MG63 (cell line): ENCODE data around the gene ZSCAN5A. TPM values are rescaled to one million over a fixed set of nuclear protein-coding genes. Genes with fewer than 3 reads are reported as not detected.
"Not testable (repeated sequence)": the region's sequence is repeated elsewhere in the genome, so short reads cannot be mapped to it uniquely, and the experiment has no call there.

ENCODE experiments used
- DNase-seq: peaks from one replicate; pipeline ENCODE4 v3.0.0-alpha.2; 2020
- H3K27me3 ChIP-seq: fragments of 250-450 bp; sonication (Bioruptor Pico); 2 replicates; pipeline ENCODE4 v1.5.1; 2020; ENCODE audit warnings: mild to moderate bottlenecking, moderate library complexity
- H3K36me3 ChIP-seq: fragments of 250-450 bp; sonication (Bioruptor Pico); 2 replicates; pipeline ENCODE4 v1.5.1; 2020; ENCODE audit warnings: mild to moderate bottlenecking, moderate library complexity
- H3K4me3 ChIP-seq: fragments of 250-450 bp; sonication (Bioruptor Pico); 2 replicates; pipeline ENCODE4 v1.5.1; 2020; ENCODE audit warnings: mild to moderate bottlenecking, moderate library complexity
- H3K9me3 ChIP-seq: fragments of 250-450 bp; sonication (Bioruptor Pico); 2 replicates; pipeline ENCODE4 v1.5.1; 2020; ENCODE audit warnings: mild to moderate bottlenecking, moderate library complexity
- total RNA-seq: library from RNA; depleted of rRNA; stranded (reverse); fragments of >200 nt; shearing (Covaris generic); gene quantifications from 2 replicates; pipeline ENCODE4 v1.2.3, GENCODE V29; 2014; ENCODE audit warnings: low replicate concordance

ZSCAN5A gene
- total RNA-seq, 1 experiment from 2014 or later = 5.7 TPM

DNA sequence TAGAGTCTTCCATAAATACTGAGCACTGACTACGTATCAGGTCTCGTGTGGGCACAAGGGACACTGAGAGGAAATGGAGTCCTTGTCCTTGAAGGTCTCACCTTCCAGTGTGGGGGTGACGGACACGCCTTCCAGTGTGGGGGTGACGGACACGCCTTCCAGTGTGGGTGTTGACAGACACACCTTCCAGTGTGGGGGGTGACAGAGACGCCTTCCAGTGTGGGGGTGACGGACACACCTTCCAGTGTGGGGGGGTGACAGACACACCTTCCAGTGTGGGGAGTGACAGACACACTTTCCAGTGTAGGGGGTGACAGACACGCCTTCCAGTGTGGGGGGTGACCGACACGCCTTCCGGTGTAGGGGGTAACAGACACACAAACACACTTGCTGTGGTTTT lies 56.4 kb downstream of the ZSCAN5A start:
- H3K36me3 ChIP-seq = no peaks in the 10 kb centered on the region
- no peak overlapping the region for H3K4me3 ChIP-seq
- no peaks in the 10 kb centered on the region for H3K9me3 ChIP-seq
- H3K27me3 ChIP-seq = no peaks in the 10 kb centered on the region; the same call in 1 of the 2 replicates
- DNase-seq = no peak

DNA sequence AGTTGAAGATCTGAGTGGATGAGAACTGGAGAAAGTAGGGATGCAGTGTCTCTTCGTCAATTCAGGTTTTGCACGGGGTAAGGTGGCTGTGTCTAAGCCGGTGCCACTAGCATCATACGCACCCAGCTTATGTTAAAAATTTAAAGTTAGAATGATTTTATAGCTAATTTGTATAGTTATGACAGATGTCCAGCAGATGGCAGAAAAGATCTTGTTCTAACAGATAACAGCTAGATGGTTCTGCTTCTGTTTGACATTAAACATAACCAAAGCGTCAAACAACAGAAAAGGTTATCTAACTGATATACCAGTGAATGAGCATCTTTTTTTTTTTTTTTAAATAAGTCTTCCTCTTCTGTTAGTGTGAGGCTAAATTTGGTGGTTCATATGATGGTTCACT lies 60.9 kb downstream of the ZSCAN5A start:
- Histone ChIP-seq H3K4me3 (no peak overlapping the region), H3K27me3 (no peaks in the 10 kb centered on the region; the same call in 1 of the 2 replicates), H3K36me3 (no peaks in the 10 kb centered on the region), H3K9me3 (no peaks in the 10 kb centered on the region)
- no peak for DNase-seq

DNA sequence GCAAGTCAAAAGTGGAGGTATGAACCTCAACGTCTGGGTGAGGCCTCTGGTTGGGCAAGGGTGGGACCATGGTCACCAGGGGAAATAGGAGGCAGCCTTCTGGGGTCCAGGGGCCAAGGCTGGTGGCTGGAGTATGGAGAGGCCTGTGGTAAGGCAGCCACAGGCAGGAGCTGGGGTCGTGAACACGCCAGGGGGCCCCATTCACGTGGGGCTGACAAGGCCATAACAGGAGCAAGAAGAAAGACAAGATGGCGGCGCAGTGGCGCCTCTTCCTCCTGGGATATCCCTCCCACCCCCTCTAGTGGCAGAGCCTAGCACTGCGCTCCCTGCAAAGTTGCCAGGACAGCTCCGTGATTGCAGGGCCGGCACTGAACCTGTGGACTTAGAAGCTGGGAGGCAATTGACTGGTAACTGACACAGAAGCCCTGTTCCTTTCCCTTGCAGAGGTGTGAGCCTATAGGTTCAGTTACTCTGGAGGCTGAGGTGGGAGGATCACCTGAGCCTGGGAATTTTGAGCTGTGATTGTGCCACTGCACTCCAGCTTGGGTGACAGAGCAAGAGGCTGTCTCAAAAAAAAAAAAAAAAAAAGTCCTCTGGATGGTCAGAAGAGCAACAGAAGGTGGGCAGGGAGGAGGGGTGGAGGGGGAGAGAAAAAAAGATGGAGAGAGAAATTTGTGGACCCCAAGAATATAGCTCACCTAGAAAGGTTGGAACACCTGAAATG lies 61.8 kb downstream of the ZSCAN5A start:
- H3K9me3 ChIP-seq = no peaks in the 10 kb centered on the region
- H3K4me3 ChIP-seq = no peak overlapping the region
- DNase-seq = peak; percentile 46
- H3K27me3 ChIP-seq = no peaks in the 10 kb centered on the region; the same call in 1 of the 2 replicates
- H3K36me3 ChIP-seq = no peaks in the 10 kb centered on the region

DNA sequence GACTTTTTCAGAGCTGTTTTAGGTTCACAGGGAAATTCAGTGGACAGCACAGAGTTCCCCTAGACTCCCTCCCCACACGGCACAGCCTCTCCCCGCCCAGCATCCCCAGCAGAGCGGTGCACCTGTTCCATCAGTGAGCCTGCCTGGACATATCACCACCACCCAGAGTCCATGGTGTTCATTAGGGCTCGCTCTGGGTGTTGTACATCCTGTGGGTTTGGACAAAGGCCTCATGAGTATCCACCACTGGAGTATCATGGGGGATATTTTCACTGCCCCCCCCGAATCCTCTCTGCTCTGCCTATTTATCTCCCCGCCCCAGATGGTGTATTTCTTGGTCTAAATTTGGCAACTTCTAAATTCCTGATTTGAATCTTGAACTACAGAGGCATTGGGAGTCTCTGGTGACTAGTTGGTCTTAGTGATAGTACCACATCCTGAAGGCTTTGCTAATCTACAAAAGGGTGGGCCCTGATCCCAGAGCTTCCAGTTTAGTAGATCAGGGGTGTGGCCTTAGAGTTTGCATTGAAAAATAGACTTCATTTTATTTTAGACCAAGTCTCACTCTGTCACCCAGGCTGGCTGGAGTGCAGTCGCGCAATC lies 65.8 kb downstream of the ZSCAN5A start:
- H3K4me3 ChIP-seq, H3K36me3 ChIP-seq, H3K27me3 ChIP-seq, H3K9me3 ChIP-seq, DNase-seq: not testable (repeated sequence)

DNA sequence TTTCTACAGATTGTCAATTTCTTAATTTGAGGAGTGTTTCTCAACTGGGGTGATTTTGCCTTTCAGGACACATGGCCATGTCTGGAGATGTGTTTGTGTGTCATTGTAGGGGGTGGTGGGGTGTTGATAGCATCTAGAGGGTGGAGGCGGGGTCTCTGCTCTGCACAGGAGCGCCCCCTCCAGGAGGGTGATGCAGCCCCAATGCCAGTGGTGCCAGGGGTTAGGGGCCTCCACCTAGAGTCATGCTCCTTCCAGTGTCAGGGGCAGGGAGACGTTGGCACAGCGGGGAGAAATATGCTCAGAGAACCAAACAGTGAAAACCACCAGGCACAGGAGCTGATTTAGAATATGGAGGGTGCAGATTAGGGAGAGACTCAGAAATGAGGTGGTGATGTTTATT lies 68.9 kb downstream of the ZSCAN5A start:
- H3K4me3 ChIP-seq, H3K27me3 ChIP-seq, H3K9me3 ChIP-seq, H3K36me3 ChIP-seq, DNase-seq: not testable (repeated sequence)

DNA sequence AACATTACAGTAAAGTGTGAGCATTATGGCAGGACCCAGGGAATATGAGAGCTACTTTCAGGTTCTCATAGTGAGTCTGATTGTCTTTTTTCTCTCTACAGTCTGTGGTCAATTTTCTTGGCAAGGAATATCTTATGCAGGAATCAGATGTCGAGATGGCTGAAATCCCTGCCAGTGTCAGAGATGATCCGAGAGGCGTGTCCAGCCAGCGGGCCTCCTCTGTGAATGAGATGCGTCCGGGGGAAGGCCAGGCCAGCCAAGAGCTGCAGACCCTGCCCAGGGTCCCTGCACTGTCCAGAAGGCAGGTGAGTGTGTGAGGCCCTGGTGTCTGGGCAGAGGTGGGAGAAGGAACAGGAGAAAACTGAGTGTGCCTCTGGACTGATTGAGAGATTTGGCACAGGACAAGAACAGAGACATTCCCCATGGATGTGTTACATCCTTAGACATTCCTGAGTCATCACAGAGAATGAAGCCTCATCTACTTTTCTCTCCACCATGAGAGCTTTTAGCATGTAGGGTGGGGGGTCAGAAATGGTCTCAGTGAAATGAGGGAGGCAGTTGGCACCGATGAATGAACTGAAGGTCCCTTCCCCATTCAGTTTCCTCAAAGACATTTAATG lies 69.4 kb downstream of the ZSCAN5A start:
- Histone ChIP-seq H3K4me3 (no peak overlapping the region), H3K36me3 (no peaks in the 10 kb centered on the region), H3K9me3 (no peaks in the 10 kb centered on the region), H3K27me3 (no peaks in the 10 kb centered on the region)
- peak; percentile 30 for DNase-seq

DNA sequence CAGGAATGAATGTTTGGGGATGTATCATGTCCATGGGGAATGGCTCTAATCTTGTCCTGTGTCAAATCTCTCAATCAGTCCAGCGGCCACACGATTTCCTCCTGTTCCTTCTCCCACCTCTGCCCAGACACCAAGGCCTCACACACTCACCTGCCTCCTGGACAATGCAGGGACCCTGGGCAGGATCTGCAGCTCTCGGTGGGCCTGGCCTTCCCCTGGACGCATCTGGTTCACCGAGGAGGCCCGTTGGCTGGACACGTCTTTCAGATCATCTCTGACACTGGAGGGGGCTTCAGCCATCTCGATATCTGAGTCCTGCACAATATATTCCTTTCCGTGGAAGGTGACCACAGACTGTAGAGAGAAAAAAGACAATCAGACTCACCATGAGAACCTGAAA lies 91.2 kb downstream of the ZSCAN5A start:
- Histone ChIP-seq H3K36me3 (no peaks in the 10 kb centered on the region), H3K27me3 (no peaks in the 10 kb centered on the region), H3K9me3 (no peaks in the 10 kb centered on the region), H3K4me3 (no peak overlapping the region)
- DNase-seq = no peak

DNA sequence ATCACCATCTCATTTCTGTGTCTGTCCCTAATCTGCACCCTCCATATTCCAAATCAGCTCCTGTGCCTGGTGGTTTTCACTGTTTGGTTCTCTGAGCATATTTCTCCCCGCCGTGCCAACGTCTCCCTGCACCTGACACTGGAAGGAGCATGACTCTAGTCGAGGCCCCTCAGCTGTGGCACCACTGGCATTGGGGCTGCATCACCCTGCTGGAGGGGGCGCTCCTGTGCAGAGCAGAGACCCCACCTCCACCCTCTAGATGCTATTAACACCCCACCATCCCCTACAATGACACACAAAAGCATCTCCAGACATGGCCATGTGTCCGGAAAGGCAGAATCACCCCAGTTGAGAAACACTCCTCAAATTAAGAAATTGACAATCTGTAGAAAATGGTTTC lies 91.7 kb downstream of the ZSCAN5A start:
- no peak for DNase-seq
- Histone ChIP-seq H3K4me3 (no peak overlapping the region), H3K9me3 (no peaks in the 10 kb centered on the region), H3K27me3 (no peaks in the 10 kb centered on the region), H3K36me3 (no peaks in the 10 kb centered on the region)

DNA sequence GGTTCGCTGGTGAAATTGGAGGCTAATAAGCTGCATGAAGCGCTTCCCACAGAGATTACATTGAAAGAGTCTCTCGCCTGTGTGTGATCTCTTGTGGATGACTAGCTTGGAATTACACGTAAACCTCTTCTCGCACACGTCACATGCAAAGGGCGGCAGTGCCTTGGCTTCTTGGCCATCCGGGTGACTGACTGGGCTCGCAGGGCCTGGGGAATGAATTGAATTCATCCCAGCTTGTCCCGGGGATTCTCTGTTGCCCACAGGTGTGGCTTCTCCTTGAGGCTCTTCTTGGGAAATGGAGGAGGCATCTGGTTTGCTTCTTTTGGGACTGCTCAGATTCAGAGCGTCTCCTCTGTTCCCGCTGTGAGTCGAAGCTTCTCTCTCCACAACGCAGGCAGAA lies 92.8 kb downstream of the ZSCAN5A start:
- Histone ChIP-seq H3K27me3 (no peaks in the 10 kb centered on the region), H3K4me3 (no peak overlapping the region), H3K9me3 (no peaks in the 10 kb centered on the region), H3K36me3 (no peaks in the 10 kb centered on the region)
- DNase-seq = no peak

DNA sequence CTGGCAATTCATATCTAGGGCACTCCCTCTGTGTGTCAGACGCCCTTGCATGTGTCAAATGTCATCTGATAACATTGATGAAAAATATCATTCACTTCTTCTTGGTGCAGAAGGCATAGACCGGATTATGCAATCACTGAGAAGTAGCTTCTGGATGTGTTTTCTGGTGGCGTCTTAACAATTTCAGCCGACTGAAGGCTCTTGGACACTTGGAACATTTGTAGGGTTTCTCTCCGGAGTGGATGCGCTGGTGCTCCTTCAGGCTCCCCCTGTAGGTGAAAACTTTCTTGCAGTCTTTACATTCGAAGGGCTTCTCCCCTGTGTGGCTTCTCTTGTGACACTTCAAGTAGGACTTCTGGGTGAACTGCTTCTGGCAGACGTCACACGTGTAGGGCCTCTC lies 93.2 kb downstream of the ZSCAN5A start:
- H3K36me3 ChIP-seq, H3K27me3 ChIP-seq, H3K4me3 ChIP-seq, H3K9me3 ChIP-seq, DNase-seq: not testable (repeated sequence)

DNA sequence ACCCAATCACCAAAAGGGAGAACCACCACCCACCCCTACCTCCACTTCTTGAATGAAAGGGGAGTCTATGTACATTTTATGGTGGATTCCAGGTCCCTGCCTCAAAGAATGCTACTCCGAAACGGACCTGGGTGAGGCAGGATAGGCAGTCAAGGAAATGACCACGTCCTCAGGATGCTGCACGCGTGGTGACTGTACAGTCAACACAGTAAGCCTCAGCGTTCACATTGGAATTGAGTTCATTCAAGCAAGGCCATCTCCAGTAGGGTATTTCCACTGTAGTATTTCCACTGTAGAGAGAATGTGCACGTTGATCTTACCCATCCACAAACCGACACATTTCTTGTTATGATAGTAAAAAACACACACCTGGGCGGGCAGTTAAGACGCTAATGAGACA lies 95.7 kb downstream of the ZSCAN5A start:
- Histone ChIP-seq H3K27me3 (no peaks in the 10 kb centered on the region), H3K9me3 (no peaks in the 10 kb centered on the region)
- no peak for DNase-seq

DNA sequence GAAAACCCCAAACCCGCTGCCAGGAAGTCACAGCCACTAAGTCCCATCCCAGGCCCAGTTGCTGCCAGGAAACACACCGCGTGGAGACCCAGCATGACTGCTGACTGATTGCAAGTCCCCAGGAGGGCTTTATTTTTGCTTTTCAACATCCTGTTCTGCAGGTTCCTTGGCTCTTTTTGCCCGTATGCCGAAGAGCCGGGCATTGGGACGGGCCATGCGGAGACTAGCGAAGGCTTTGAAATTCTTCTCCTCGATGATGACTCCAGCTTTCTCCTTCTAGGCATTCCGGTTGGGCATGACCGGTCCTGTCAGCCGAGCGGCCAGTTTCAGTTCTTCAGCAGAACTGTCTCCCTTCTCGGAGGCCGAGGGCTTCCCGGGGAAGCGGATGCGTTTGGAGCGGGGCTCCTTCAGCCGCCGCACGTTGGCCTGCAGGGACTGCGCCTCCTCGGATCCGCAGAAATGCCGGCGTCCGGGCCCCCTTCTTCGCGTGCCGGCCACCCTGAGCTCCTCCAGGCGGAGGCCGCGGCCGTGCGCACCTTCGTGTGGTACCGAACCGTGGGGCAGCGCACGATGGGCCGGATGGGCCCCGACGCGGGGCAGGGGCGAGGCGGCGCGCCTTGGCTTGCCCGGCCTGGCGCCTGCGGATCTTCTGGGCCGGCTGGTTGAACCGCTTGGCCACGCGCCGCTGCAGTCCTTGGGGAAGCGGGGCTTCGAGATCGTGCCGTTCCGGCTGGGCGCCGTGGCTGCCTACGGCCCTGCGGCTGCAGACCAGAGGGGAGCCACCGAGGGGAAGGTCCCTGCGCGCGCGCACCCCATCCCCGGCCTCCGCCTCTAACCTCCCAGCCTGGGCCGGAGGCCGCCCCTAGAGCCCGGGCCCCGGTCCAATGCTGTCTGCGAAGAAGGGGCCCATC lies 97.3 kb downstream of the ZSCAN5A start:
- no peaks in the 10 kb centered on the region for H3K9me3 ChIP-seq
- H3K4me3 ChIP-seq = peak overlapping the region; percentile 16; the same call in 1 of the 2 replicates
- H3K36me3 ChIP-seq = no peaks in the 10 kb centered on the region

More for the DNA sequence above, 95.7 kb downstream of the ZSCAN5A start:
- Histone ChIP-seq H3K4me3 (no peak overlapping the region), H3K36me3 (no peaks in the 10 kb centered on the region)

DNA sequence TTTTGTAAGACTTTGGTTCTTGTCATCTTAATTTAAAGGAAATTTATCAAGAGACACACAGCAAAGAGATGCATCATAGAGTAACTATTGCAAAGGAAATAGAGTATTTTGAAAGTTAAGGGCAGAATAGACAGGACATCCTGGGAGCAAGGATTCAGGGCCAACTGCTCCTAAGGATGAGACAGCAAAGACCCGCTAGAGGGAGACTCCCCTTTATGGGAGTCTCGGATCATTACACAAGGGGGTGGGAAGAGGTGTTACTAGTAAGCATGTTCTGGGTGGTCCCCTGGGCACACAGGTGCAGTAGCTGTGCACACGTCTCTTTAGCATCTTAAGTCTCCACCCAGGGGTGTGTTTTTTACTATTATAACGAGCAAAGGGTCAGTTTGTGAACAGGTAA lies 102.9 kb downstream of the ZSCAN5A start:
- no peaks in the 10 kb centered on the region for H3K27me3 ChIP-seq
- no peak overlapping the region for H3K4me3 ChIP-seq
- no peaks in the 10 kb centered on the region for H3K36me3 ChIP-seq
- DNase-seq = no peak
- H3K9me3 ChIP-seq = no peaks in the 10 kb centered on the region

More for the DNA sequence above, 97.3 kb downstream of the ZSCAN5A start:
- peak; percentile 9 for DNase-seq
- H3K27me3 ChIP-seq = no peaks in the 10 kb centered on the region

DNA sequence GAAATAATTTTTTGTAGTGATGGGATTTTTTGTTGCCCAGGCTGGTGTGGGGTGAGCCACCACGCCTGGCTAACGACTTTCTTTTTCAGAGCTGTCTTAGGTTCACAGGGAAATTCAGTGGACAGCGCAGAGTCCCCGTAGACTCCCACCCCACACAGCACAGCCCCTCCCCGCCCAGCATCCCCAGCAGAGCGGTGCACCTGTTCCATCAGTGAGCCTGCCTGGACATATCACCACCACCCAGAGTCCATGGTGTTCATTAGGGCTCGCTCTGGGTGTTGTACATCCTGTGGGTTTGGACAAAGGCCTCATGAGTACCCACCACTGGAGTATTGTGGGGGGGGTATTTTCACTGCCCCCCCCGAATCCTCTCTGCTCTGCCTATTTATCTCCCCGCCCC lies 104.6 kb downstream of the ZSCAN5A start:
- DNase-seq, H3K9me3 ChIP-seq, H3K36me3 ChIP-seq, H3K27me3 ChIP-seq, H3K4me3 ChIP-seq: not testable (repeated sequence)

DNA sequence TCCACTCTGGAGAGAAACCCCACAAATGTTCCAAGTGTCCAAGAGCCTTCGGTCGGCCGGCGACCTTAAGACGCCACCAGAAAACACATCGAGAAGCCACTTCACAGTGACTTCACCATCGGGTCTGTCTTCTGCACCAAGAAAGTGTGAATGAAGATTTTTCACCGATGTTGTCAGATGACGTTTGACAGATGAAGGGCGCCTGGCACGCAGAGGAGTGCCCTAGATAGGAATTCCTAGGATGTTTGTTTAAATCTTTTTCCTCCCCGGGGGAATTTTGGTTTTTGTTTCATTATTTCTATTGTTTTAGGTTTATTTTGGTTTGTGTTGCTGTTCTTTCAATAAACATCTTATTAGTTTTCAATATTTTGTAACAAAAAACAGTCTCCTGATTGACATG lies 105.5 kb downstream of the ZSCAN5A start:
- Histone ChIP-seq H3K27me3 (peaks cover 5% of the 10 kb centered on the region; the same call in 1 of the 2 replicates), H3K4me3 (no peak overlapping the region), H3K36me3 (no peaks in the 10 kb centered on the region), H3K9me3 (no peaks in the 10 kb centered on the region)
- DNase-seq = no peak

DNA sequence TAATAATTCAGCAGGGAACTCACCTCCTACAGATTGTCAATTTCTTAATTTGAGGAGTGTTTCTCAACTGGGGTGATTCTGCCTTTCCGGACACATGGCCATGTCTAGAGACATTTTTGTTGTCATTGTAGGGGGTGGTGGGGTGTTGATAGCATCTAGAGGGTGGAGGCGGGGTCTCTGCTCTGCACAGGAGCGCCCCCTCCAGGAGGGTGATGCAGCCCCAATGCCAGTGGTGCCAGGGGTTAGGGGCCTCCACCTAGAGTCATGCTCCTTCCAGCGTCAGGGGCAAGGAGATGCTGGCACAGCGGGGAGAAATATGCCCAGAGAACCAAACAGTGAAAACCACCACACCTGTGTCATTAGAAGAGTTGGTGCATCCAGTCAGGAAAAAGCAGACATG lies 107.1 kb downstream of the ZSCAN5A start:
- H3K27me3 ChIP-seq, H3K9me3 ChIP-seq, H3K36me3 ChIP-seq, H3K4me3 ChIP-seq, DNase-seq: not testable (repeated sequence)

DNA sequence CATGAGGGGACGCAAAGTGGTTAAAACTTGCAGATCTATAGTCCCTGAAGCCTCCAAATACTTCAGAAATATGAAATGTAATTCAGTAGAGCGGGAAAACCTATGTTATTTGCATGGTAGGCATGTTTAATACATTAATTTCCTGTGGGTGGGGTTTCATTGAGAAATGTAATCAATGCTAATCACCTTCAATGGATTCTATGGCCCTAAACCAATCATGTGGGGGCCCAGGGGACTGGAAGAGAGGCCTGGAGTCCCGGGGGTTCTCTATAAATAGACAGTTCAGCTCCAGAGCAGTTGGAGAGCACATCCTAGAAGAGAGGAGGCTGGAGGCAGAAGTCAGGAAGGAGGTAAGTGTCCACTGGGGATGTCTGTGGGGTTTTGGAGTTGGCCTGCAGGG lies 112.7 kb downstream of the ZSCAN5A start, which contains the start of gene ZSCAN5C:
TSS of gene ZSCAN5C (plus strand) at position 301 of the 400 bp plus-strand sequence. CDS start 3,641 bp downstream, outside the sequence.
- no peak for DNase-seq
- Histone ChIP-seq H3K27me3 (peaks cover 8% of the 10 kb centered on the region; the same call in 1 of the 2 replicates), H3K36me3 (no peaks in the 10 kb centered on the region), H3K9me3 (no peaks in the 10 kb centered on the region), H3K4me3 (no peak within 1 kb of the TSS)
